Erythroblast (primary cell): ENCODE results near the gene KRTCAP2.

ENCODE experiments used
- GATA1 ChIP-seq: IDR thresholded peaks from 2 replicates; pipeline ENCODE4 v1.6.1; 2011; ENCODE audit warnings: low read depth, mild to moderate bottlenecking, control low read depth, low read length, moderate library complexity
- POLR2A ChIP-seq: IDR thresholded peaks from 2 replicates; pipeline ENCODE4 v1.6.1; 2011; ENCODE audit warnings: mild to moderate bottlenecking, low read length

GRCh38 chr1:155184835-155185782 is 12.0 kb upstream of the KRTCAP2 start:
- TF ChIP-seq POLR2A (no peak), GATA1 (no peak)
